Left lung (tissue), 10 donors: ENCODE measurements around the gene SLIT3. TPM values are rescaled to one million over a fixed set of nuclear protein-coding genes. Genes with fewer than 3 reads are reported as not detected.

Source experiments
- ATAC-seq: fragments of 200-7000 bp; cut with Tn5 transposase; one replicate; pipeline ENCODE4 v1.9.1; 2020; ENCODE audit warnings: moderate library complexity
- DNase-seq, 4 donors: peaks; one replicate each; pipeline ENCODE4 v3.0.0-alpha.2; 2013 to 2020
- H3K27ac ChIP-seq, 2 donors: fragments of 200-600 bp; sonication (generic) in 1 of 2; one replicate each; pipeline versions ENCODE4 v1.5.0 to v1.8.0; 2020 to 2021
- H3K27me3 ChIP-seq, 2 donors: fragments of 200-600 bp; sonication (generic) in 1 of 2; one replicate each; pipeline versions ENCODE4 v1.5.0 to v1.8.0; 2020 to 2021
- H3K36me3 ChIP-seq, 2 donors: fragments of 200-600 bp; sonication (generic) in 1 of 2; one replicate each; pipeline versions ENCODE4 v1.5.0 to v1.8.0; 2020 to 2021
- H3K4me1 ChIP-seq, 2 donors: fragments of 200-600 bp; one replicate each; pipeline ENCODE4 v1.8.0; 2021
- H3K4me3 ChIP-seq, 2 donors: fragments of 200-600 bp; sonication (generic) in 1 of 2; one replicate each; pipeline versions ENCODE4 v1.5.0 to v1.8.0; 2020 to 2021; ENCODE audit warnings: mild to moderate bottlenecking in 1 of 2
- H3K9me3 ChIP-seq, 2 donors: fragments of 200-600 bp; sonication (generic) in 1 of 2; one replicate each; pipeline versions ENCODE4 v1.5.0 to v1.8.0; 2020 to 2021
- intact Hi-C, 2 donors: fragments of 100-400 bp; cut with DNase I; formaldehyde crosslinking; loops; one replicate each; pipeline versions ENCODE4 v1.11.2 to v1.14.2; 2022
- polyA plus RNA-seq, 6 donors: library from polyadenylated mRNA; unstranded; fragments of 120-200 nt; gene quantifications; one replicate each; pipeline ENCODE4 v1.2.1, GENCODE V29; 2013; ENCODE audit not compliant: insufficient read length in 6 of 6
- total RNA-seq, 2 donors: library from RNA; stranded (reverse); fragmentation: NEBNext Ultra II Directional; extraction: Animal tissue kit (Norgen Biotek cat#: 25700); gene quantifications; one replicate each; pipeline ENCODE4 v1.2.1, GENCODE V29; 2021
- TF ChIP-seq, protein P1 (sequence below), 2 donors: fragments of 200-600 bp; sonication (generic) in 1 of 2; IDR thresholded peaks; one replicate each; pipeline versions ENCODE4 v1.5.0 to v1.8.0; 2021; ENCODE audit warnings: antibody characterized with exemption in 2 of 2
- donor health status: DM: no; HTN: yes; CAD: no.
- donor health status: DM: no; HTN: no; CAD: no.

SLIT3 gene
- total and polyA plus RNA-seq, 8 donors, result 37.6 to 77.1 (median 45.9) TPM

DNA sequence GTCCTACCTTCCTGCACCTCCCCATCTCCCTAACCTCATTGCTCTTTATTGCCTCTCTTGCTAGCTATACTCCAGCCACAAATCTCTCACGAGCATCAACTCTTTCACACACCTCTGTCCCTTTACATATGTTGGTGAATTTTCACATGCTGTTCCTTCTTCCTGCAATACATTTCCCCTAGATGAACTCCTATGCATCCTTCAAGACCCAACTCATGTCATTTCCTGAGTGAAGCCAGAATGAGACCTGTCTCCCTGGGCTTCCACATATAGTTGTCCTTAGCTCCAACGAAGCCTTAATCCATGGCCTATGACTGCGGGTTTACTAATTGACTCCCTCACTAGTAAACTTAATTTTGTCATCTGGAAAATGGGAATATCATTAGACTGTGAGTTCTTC lies 424.5 kb downstream of the SLIT3 start:
- TF ChIP-seq, protein P1, sequence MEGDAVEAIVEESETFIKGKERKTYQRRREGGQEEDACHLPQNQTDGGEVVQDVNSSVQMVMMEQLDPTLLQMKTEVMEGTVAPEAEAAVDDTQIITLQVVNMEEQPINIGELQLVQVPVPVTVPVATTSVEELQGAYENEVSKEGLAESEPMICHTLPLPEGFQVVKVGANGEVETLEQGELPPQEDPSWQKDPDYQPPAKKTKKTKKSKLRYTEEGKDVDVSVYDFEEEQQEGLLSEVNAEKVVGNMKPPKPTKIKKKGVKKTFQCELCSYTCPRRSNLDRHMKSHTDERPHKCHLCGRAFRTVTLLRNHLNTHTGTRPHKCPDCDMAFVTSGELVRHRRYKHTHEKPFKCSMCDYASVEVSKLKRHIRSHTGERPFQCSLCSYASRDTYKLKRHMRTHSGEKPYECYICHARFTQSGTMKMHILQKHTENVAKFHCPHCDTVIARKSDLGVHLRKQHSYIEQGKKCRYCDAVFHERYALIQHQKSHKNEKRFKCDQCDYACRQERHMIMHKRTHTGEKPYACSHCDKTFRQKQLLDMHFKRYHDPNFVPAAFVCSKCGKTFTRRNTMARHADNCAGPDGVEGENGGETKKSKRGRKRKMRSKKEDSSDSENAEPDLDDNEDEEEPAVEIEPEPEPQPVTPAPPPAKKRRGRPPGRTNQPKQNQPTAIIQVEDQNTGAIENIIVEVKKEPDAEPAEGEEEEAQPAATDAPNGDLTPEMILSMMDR (IDR thresholded peaks at IDR 0.05), result no peak
- ATAC-seq, result no peak
- Histone ChIP-seq H3K9me3 (no peaks in the 10 kb centered on the region), H3K27ac (no peak overlapping the region), H3K4me1 (no peaks in the 10 kb centered on the region), H3K4me3 (no peak overlapping the region), H3K27me3 (peaks cover 0 to 60% of the 10 kb centered on the region in 2 donors), H3K36me3 (no peaks in the 10 kb centered on the region)
- DNase-seq, result no peak
- intact Hi-C loops, result no loop called here

DNA sequence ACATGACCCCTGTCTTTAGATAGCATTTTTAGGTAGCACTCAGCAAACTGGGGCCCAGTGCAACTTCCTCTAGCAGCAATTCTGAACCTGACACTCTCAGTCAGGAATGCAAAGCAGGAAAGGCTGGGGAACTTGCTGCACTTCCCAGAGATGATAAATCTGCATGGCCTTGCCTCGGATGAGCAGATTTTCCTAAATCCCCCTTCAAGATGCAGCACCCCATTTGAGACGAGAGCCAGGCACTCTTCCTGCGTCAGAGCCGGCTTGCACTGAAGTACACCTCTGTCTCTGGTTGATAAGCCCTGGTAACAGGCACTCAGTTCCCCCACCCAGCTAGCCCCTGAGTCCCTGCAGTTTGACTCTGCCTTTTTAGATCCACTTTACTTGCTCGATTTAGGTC lies 425.1 kb downstream of the SLIT3 start:
- peaks cover 0 to 60% of the 10 kb centered on the region in 2 donors for H3K27me3 ChIP-seq
- H3K27ac ChIP-seq, result no peak overlapping the region
- H3K9me3 ChIP-seq, result no peaks in the 10 kb centered on the region
- no peaks in the 10 kb centered on the region for H3K36me3 ChIP-seq
- no peak overlapping the region for H3K4me3 ChIP-seq
- TF ChIP-seq, protein P1 (IDR thresholded peaks at IDR 0.05), result no peak
- H3K4me1 ChIP-seq, result no peaks in the 10 kb centered on the region
- ATAC-seq (no peak), DNase-seq (no peak)
- intact Hi-C loops, result no loop called here

DNA sequence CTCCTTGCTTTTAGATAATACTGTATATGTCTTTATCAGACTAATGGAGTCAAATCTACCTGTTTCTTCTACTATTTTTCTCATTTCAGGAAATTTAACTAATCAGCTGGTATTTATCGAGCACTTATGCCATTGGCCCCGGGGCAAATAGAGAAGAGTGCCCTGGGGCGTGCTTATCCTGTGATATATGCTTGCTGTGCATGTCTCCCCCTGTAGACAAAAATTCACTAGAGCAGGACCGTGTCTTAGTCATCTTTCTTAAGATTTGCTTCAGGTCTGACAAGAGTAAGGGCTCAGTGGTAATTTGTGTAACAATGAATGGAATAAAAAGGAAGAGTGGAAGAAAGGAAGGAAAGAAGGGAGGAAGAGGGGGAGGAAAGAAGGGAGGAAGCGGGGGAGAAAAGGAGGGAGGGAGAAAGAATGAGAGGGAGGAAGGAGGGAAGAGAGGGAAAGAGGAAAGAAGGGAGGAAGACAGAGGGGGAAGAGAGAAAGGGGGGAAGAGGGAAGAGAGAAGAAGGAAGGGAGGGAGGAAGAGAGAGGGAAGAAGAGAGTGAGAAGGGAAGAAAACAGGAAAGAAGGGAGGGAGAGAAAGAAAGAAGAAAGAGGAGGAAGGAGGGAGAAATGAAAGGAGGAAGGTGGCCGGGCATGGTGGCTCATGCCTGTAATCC lies 426.1 kb downstream of the SLIT3 start:
- Histone ChIP-seq H3K27me3 (peaks cover 0 to 60% of the 10 kb centered on the region in 2 donors), H3K27ac (no peak overlapping the region), H3K36me3 (no peaks in the 10 kb centered on the region), H3K9me3 (no peaks in the 10 kb centered on the region), H3K4me1 (no peaks in the 10 kb centered on the region), H3K4me3 (no peak overlapping the region)
- TF ChIP-seq, protein P1 (IDR thresholded peaks at IDR 0.05), result no peak
- no peak for ATAC-seq
- no peak for DNase-seq
- intact Hi-C loops, result no loop called here

DNA sequence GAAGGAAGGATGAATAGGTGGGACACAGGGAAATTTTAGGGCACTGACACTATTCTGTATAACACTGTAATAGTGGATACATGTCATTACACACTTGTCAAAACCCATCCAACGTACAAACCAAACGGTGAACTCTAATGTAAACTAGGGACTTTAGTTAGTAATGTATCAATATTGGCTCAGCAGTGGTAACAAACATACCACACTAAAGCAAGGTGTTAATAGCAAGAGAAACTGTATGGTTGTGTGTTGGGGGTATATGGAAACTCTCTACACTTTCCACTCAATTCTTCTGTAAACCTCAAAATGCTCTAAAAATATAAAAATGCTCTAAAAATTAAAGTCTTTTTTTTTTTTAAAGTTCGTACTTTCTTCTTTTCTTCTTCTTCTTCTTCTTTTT lies 428.7 kb downstream of the SLIT3 start:
- TF ChIP-seq, protein P1 (IDR thresholded peaks at IDR 0.05), result no peak
- intact Hi-C loops, result no loop called here
- no peaks in the 10 kb centered on the region for H3K36me3 ChIP-seq

DNA sequence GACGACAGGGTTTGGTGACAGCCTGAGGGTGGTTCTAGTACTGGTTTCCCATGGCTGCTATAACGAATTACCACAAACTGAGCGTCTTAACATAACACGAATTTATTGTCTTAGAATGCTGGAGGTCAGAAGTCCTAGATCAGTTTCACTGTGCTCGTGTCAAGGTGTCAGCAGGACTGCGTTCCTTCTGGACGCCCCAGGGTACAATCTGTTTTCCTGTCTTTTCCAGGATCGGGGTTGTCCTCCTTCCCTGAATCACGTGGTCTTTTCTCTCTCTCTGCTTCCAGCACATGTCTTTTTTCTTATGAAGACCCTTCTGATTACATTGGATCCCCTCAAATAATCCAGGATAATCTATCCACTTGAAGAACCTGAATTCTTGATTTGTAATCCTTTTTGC lies 430.0 kb downstream of the SLIT3 start:
- intact Hi-C loops, result no loop called here
- no peaks in the 10 kb centered on the region for H3K4me1 ChIP-seq
- no peak overlapping the region for H3K4me3 ChIP-seq
- H3K9me3 ChIP-seq, result no peaks in the 10 kb centered on the region
- H3K27me3 ChIP-seq, result peaks cover 0 to 26% of the 10 kb centered on the region in 2 donors
- ATAC-seq (no peak), DNase-seq (no peak)
- no peaks in the 10 kb centered on the region for H3K36me3 ChIP-seq
- no peak overlapping the region for H3K27ac ChIP-seq
- TF ChIP-seq, protein P1 (IDR thresholded peaks at IDR 0.05), result no peak

More for the DNA sequence above, 428.7 kb downstream of the SLIT3 start:
- Histone ChIP-seq H3K27me3 (peaks cover 0 to 38% of the 10 kb centered on the region in 2 donors), H3K4me3 (no peak overlapping the region), H3K4me1 (no peaks in the 10 kb centered on the region), H3K27ac (no peak overlapping the region), H3K9me3 (no peaks in the 10 kb centered on the region)
- no peak for DNase-seq
- no peak for ATAC-seq
